H9 (cell line): ENCODE measurements around the gene GTF2F2. TPM values are rescaled to one million over a fixed set of nuclear protein-coding genes. Genes with fewer than 3 reads are reported as not detected.

Experiments used
- DNase-seq: peaks from one replicate; pipeline ENCODE4 v3.0.0-alpha.2; 2017
- H2AFZ ChIP-seq: one replicate; pipeline ENCODE4 v1.6.1; 2013; ENCODE audit warnings: mild to moderate bottlenecking, low read length, control low read depth, moderate library complexity
- H2AK5ac ChIP-seq: 2 replicates; pipeline ENCODE4 v1.6.1; 2013; ENCODE audit warnings: low read length, control low read depth, mixed read lengths; ENCODE audit not compliant: insufficient read length
- H2BK120ac ChIP-seq: one replicate; pipeline ENCODE4 v1.6.1; 2013; ENCODE audit warnings: low read depth, mild to moderate bottlenecking, low read length, control low read depth, inconsistent platforms; ENCODE audit not compliant: poor library complexity, severe bottlenecking
- H2BK12ac ChIP-seq: 2 replicates; pipeline ENCODE4 v1.6.1; 2013; ENCODE audit warnings: low read length, control low read depth, mixed read lengths, low read depth; ENCODE audit not compliant: insufficient read length
- H2BK15ac ChIP-seq: 2 replicates; pipeline ENCODE4 v1.6.1; 2013; ENCODE audit warnings: low read depth, low read length, control low read depth
- H2BK20ac ChIP-seq: one replicate; pipeline ENCODE4 v1.6.1; 2013; ENCODE audit warnings: low read depth, mild to moderate bottlenecking, low read length, control low read depth, inconsistent platforms; ENCODE audit not compliant: poor library complexity, severe bottlenecking
- H2BK5ac ChIP-seq: 2 replicates; pipeline ENCODE4 v1.6.1; 2013; ENCODE audit warnings: low read length, control low read depth, mixed read lengths; ENCODE audit not compliant: insufficient read length
- H3K14ac ChIP-seq: 2 replicates; pipeline ENCODE4 v1.6.1; 2013; ENCODE audit warnings: low read length, control low read depth; ENCODE audit not compliant: insufficient read depth
- H3K18ac ChIP-seq: 2 replicates; pipeline ENCODE4 v1.6.1; 2013; ENCODE audit warnings: low read depth, mild to moderate bottlenecking, mixed read lengths, low read length, control low read depth; ENCODE audit not compliant: insufficient read length
- H3K23ac ChIP-seq: 2 replicates; pipeline ENCODE4 v1.6.1; 2013; ENCODE audit warnings: low read length, control low read depth, mixed read lengths, low read depth; ENCODE audit not compliant: insufficient read length
- H3K23me2 ChIP-seq: 2 replicates; pipeline ENCODE4 v1.6.1; 2013; ENCODE audit warnings: low read depth, mild to moderate bottlenecking, mixed read lengths, low read length, control low read depth; ENCODE audit not compliant: insufficient read length, poor library complexity, severe bottlenecking
- H3K27ac ChIP-seq: 2 replicates; pipeline ENCODE4 v1.5.1; 2013; ENCODE audit warnings: low read length, control low read depth, mixed read lengths, low read depth; ENCODE audit not compliant: insufficient read length
- H3K27me3 ChIP-seq: 2 replicates; pipeline ENCODE4 v1.6.1; 2013; ENCODE audit warnings: low read length, control low read depth, inconsistent platforms; ENCODE audit not compliant: insufficient read depth
- H3K4ac ChIP-seq: 2 replicates; pipeline ENCODE4 v1.6.1; 2013; ENCODE audit warnings: low read depth, mild to moderate bottlenecking, control low read depth, inconsistent platforms, low read length, moderate library complexity
- H3K4me1 ChIP-seq: 2 replicates; pipeline ENCODE4 v1.6.1; 2013; ENCODE audit warnings: low read length, control low read depth, inconsistent platforms; ENCODE audit not compliant: insufficient read depth
- H3K4me2 ChIP-seq: 2 replicates; pipeline ENCODE4 v1.6.1; 2013; ENCODE audit warnings: low read length, control low read depth, mixed read lengths; ENCODE audit not compliant: insufficient read length, insufficient read depth
- H3K56ac ChIP-seq: 2 replicates; pipeline ENCODE4 v1.6.1; 2013; ENCODE audit warnings: low read depth, mild to moderate bottlenecking, mixed read lengths, low read length, control low read depth; ENCODE audit not compliant: insufficient read length
- H3K79me1 ChIP-seq: 2 replicates; pipeline ENCODE4 v1.6.1; 2013; ENCODE audit warnings: low read depth, mild to moderate bottlenecking, moderate library complexity, low read length, control low read depth, inconsistent platforms; ENCODE audit not compliant: insufficient read depth, poor library complexity, severe bottlenecking
- H3K79me2 ChIP-seq: 2 replicates; pipeline ENCODE4 v1.6.1; 2013; ENCODE audit warnings: low read length, control low read depth, inconsistent platforms; ENCODE audit not compliant: insufficient read depth
- H3K9ac ChIP-seq: 2 replicates; pipeline ENCODE4 v1.6.1; 2013; ENCODE audit warnings: low read length, control low read depth, mixed read lengths; ENCODE audit not compliant: insufficient read length; ENCODE audit errors: extremely low read depth
- H3K9me3 ChIP-seq: one replicate; pipeline ENCODE4 v1.6.1; 2013; ENCODE audit warnings: low read depth, low read length, inconsistent platforms; ENCODE audit not compliant: control insufficient read depth
- H3T11ph ChIP-seq: one replicate; pipeline ENCODE4 v1.6.1; 2013; ENCODE audit warnings: mild to moderate bottlenecking, low read length, control low read depth, inconsistent platforms
- H4K20me1 ChIP-seq: one replicate; pipeline ENCODE4 v1.6.1; 2013; ENCODE audit not compliant: control insufficient read depth, insufficient read length, insufficient read depth
- H4K5ac ChIP-seq: 2 replicates; pipeline ENCODE4 v1.6.1; 2013; ENCODE audit warnings: low read depth, mild to moderate bottlenecking, mixed read lengths, low read length, control low read depth; ENCODE audit not compliant: insufficient read length
- H4K8ac ChIP-seq: replicated peaks from 2 replicates; pipeline ENCODE4 v1.6.1; 2013; ENCODE audit warnings: low read length, control low read depth, mixed read lengths, low read depth; ENCODE audit not compliant: insufficient read length
- H4K91ac ChIP-seq: 2 replicates; pipeline ENCODE4 v1.6.1; 2013; ENCODE audit warnings: low read depth, mild to moderate bottlenecking, moderate library complexity, mixed read lengths, low read length, control low read depth; ENCODE audit not compliant: insufficient read length
- H3K27ac Mint-ChIP-seq, 3 experiments: 2 replicates in 2 of 3; 3 replicates in 1 of 3; pipeline ENCODE4 v1.8.0; 2020 to 2021; ENCODE audit warnings: mixed read lengths in 3 of 3, mild to moderate bottlenecking in 1 of 3, moderate library complexity in 1 of 3
- H3K27me3 Mint-ChIP-seq: 2 replicates; pipeline ENCODE4 v1.8.0; 2021; ENCODE audit warnings: low read depth, mild to moderate bottlenecking, moderate library complexity, mixed read lengths
- H3K36me3 Mint-ChIP-seq, 3 experiments: 2 replicates in 2 of 3; 3 replicates in 1 of 3; pipeline ENCODE4 v1.8.0; 2020 to 2021; ENCODE audit warnings: low read depth in 3 of 3, mixed read lengths in 3 of 3; ENCODE audit not compliant: insufficient read depth in 1 of 3
- H3K4me1 Mint-ChIP-seq, 2 experiments: 2 replicates each; pipeline ENCODE4 v1.8.0; 2020; ENCODE audit warnings: mixed read lengths in 2 of 2
- H3K4me3 Mint-ChIP-seq, 2 experiments: 2 replicates in 1 of 2; 3 replicates in 1 of 2; pipeline ENCODE4 v1.8.0; 2020 to 2021; ENCODE audit warnings: mild to moderate bottlenecking in 2 of 2, mixed read lengths in 2 of 2, moderate library complexity in 1 of 2
- H3K9me3 Mint-ChIP-seq, 2 experiments: 2 replicates in 1 of 2; 3 replicates in 1 of 2; pipeline ENCODE4 v1.8.0; 2020; ENCODE audit warnings: mild to moderate bottlenecking in 2 of 2, mixed read lengths in 2 of 2, moderate library complexity in 1 of 2
- CTCF ChIP-seq: fragments of 200-600 bp; sonication (generic); conservative IDR thresholded peaks from 3 replicates; pipeline ENCODE4 v1.8.0; 2021; ENCODE audit warnings: antibody characterized with exemption, mild to moderate bottlenecking
- WGBS: extraction: QIAGEN DNeasy Blood & Tissue Kit; methylation state at CpG from one replicate; pipeline ENCODE4 v1.1.7; 2013; ENCODE audit warnings: missing lambda C conversion rate, low lambda C conversion rate, mixed read lengths; ENCODE audit not compliant: insufficient read length; ENCODE audit errors: extremely low coverage; 5-methylcytosine and 5-hydroxymethylcytosine counted together
- total RNA-seq: library from RNA; stranded (reverse); gene quantifications from 2 replicates; pipeline ENCODE4 v1.2.1, GENCODE V29; 2021

Gene GTF2F2
- total RNA-seq, 1 experiment from 2014 or later, result 29.6 TPM

GRCh38 chr13:45199711-45200110 is 79.4 kb downstream of the GTF2F2 start:
- H3K56ac ChIP-seq, result no peak overlapping the region
- no peak for DNase-seq
- H3K4ac ChIP-seq, result no peak overlapping the region
- H3K14ac ChIP-seq, result no peak overlapping the region
- H3K9ac ChIP-seq, result no peak overlapping the region
- no peak overlapping the region for H3K4me2 ChIP-seq
- Mint-ChIP-seq H3K4me1 (peaks cover 6 to 16% of the 10 kb centered on the region in 2 experiments), H3K9me3 (no peaks in the 10 kb centered on the region), H3K4me3 (no peak overlapping the region), H3K27ac (no peak overlapping the region; a peak in 1 of 7 replicates), H3K27me3 (no peaks in the 10 kb centered on the region), H3K36me3 (peaks cover 1 to 12% (median 4%) of the 10 kb centered on the region in 3 experiments; a peak in 4 of 7 replicates)
- H2BK12ac ChIP-seq, result no peak overlapping the region
- H3T11ph ChIP-seq, result no peak overlapping the region
- no peaks in the 10 kb centered on the region for H3K23me2 ChIP-seq
- H3K23ac ChIP-seq, result no peak overlapping the region
- no peak overlapping the region for H4K91ac ChIP-seq
- WGBS, result no CpG with 5 or more reads among the region's 4 CpGs
- TF ChIP-seq CTCF, result no peak
- H4K8ac ChIP-seq, result no peak overlapping the region
- no peaks in the 10 kb centered on the region for H4K20me1 ChIP-seq
- no peak overlapping the region for H4K5ac ChIP-seq
- H2AK5ac ChIP-seq, result no peak overlapping the region
- no peak overlapping the region for H2BK20ac ChIP-seq
- no peaks in the 10 kb centered on the region for H3K79me2 ChIP-seq
- no peak overlapping the region for H2BK15ac ChIP-seq
- no peak overlapping the region for H2BK5ac ChIP-seq
- no peak overlapping the region for H3K18ac ChIP-seq
- no peak overlapping the region for H2AFZ ChIP-seq
- no peak overlapping the region for H2BK120ac ChIP-seq
- H3K27ac ChIP-seq, result no peak overlapping the region
- H3K4me1 ChIP-seq, result no peaks in the 10 kb centered on the region
- H3K27me3 ChIP-seq, result no peaks in the 10 kb centered on the region
- H3K79me1 ChIP-seq, result no peaks in the 10 kb centered on the region
- no peaks in the 10 kb centered on the region for H3K9me3 ChIP-seq
